H1 (cell line): Measurements from ENCODE around the gene MRPL9.

Experiments
- BRCA1 ChIP-seq: IDR thresholded peaks from 2 replicates; pipeline ENCODE4 v1.6.1; 2012; ENCODE audit warnings: low read depth, low read length, improper control_type of control experiment
- JUN ChIP-seq: IDR thresholded peaks from 2 replicates; pipeline ENCODE4 v1.6.1; 2011; ENCODE audit warnings: low read depth, mild to moderate bottlenecking, improper control_type of control experiment, low read length
- TCF12 ChIP-seq: IDR thresholded peaks from 2 replicates; pipeline ENCODE4 v1.6.1; 2011; ENCODE audit warnings: low read depth, mild to moderate bottlenecking, low read length

DNA sequence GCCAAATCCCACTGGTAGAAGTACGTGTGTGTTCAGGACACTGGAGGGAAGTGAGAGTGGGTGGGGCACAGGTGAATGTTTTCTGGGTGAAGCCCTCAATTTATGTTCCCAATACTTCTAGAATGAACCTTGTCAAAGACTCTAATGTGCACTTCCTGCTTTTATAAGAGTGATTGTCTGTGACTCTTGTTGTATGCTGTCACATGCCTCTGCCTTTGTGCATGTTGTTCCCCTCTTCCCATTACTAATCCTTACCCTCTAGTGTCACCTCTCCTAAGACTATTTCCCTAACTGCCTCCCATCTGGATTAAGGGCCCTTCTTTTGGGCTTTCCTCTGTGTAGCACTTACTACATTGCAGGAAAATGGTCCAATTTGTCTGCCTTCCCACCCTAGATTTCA is 44.5 kb upstream of the MRPL9 start:
- TF ChIP-seq JUN (no peak), TCF12 (no peak), BRCA1 (no peak)
